B cell (primary cell): Measurements from ENCODE around the gene DUSP16. TPM values are rescaled to one million over a fixed set of nuclear protein-coding genes. Genes with fewer than 3 reads are reported as not detected.

ENCODE experiments used
- ATAC-seq: fragments of 200-7000 bp; cut with Tn5 transposase; one replicate; pipeline ENCODE4 v1.10.0; 2021; ENCODE audit warnings: low read depth, mild to moderate bottlenecking, moderate number of reproducible peaks, moderate library complexity
- CTCF ChIA-PET: fragments of 350-600 bp; sonication (Branson Sonifier 250); formaldehyde crosslinking; loops from one replicate; lab custom pipeline; 2021; ENCODE audit warnings: antibody characterized with exemption, inconsistent platforms; lab: Charles Lee
- POLR2A ChIA-PET: fragments of 350-600 bp; sonication (Branson Sonifier 250); formaldehyde crosslinking; loops from one replicate; lab custom pipeline; 2021; ENCODE audit warnings: antibody characterized with exemption; lab: Charles Lee
- DNase-seq: peaks from one replicate; pipeline ENCODE4 v3.0.0; 2013
- H2AFZ ChIP-seq: 2 replicates; pipeline ENCODE4 v1.6.1; 2012; ENCODE audit warnings: mild to moderate bottlenecking, low read depth, low read length; ENCODE audit not compliant: insufficient read depth, poor library complexity, severe bottlenecking
- H3K27ac ChIP-seq, 2 donors: 1 replicate in 1 of 2; 2 replicates in 1 of 2; pipeline ENCODE4 v1.5.1; 2012 to 2013; ENCODE audit warnings: low read length in 2 of 2, mild to moderate bottlenecking in 2 of 2, moderate library complexity in 1 of 2
- H3K27me3 ChIP-seq, 4 experiments: fragments of 200-600 bp in 1 of 4; sonication (generic) in 1 of 4; replicated peaks in 1 of 4; 1 replicate in 2 of 4; 2 replicates in 2 of 4; pipeline versions ENCODE4 v1.6.1 to v1.7.0; 2013 to 2016; ENCODE audit warnings: low read length in 3 of 4, mild to moderate bottlenecking in 2 of 4, mixed read lengths in 1 of 4, moderate library complexity in 1 of 4; ENCODE audit not compliant: insufficient read depth in 4 of 4, control insufficient read depth in 3 of 4; ENCODE audit errors: control extremely low read depth in 1 of 4
- H3K36me3 ChIP-seq, 2 experiments: replicated peaks in 1 of 2; 1 replicate in 1 of 2; 2 replicates in 1 of 2; pipeline versions ENCODE4 v1.6.1 to v1.7.1; 2013; ENCODE audit warnings: low read length in 1 of 2; ENCODE audit not compliant: insufficient read depth in 2 of 2, control insufficient read depth in 1 of 2; ENCODE audit errors: control extremely low read depth in 1 of 2, extremely low read depth in 1 of 2
- H3K4me1 ChIP-seq, 2 donors: fragments of 200-600 bp in 1 of 2; sonication (generic) in 1 of 2; 1 replicate in 1 of 2; 2 replicates in 1 of 2; pipeline versions ENCODE4 v1.5.1 to v1.6.1; 2013 to 2017; ENCODE audit warnings: low read length in 2 of 2; ENCODE audit not compliant: control insufficient read depth in 2 of 2, insufficient read depth in 2 of 2
- H3K4me2 ChIP-seq: replicated peaks from 2 replicates; pipeline ENCODE3; 2012; ENCODE audit warnings: mild to moderate bottlenecking, low read depth, low read length; ENCODE audit not compliant: poor library complexity, severe bottlenecking
- H3K4me3 ChIP-seq, 5 experiments: fragments of 200-600 bp in 1 of 5; sonication (generic) in 1 of 5; 1 replicate in 3 of 5; 2 replicates in 2 of 5; pipeline versions ENCODE4 v1.5.1 to v1.7.0; 2011 to 2016; ENCODE audit warnings: low read length in 4 of 5, mild to moderate bottlenecking in 4 of 5, low read depth in 2 of 5, control low read depth in 1 of 5, moderate library complexity in 1 of 5; ENCODE audit not compliant: insufficient read depth in 1 of 5; ENCODE audit errors: control extremely low read depth in 1 of 5, extremely low read depth in 1 of 5
- H3K79me2 ChIP-seq: fragments of 200-600 bp; sonication (generic); one replicate; pipeline ENCODE4 v1.6.0; 2016; ENCODE audit warnings: low read length; ENCODE audit not compliant: control insufficient read depth, insufficient read depth
- H3K9ac ChIP-seq: fragments of 200-600 bp; sonication (generic); 2 replicates; pipeline ENCODE4 v1.6.1; 2017; ENCODE audit warnings: mild to moderate bottlenecking, low read length, moderate library complexity
- H3K9me3 ChIP-seq, 3 donors: one replicate each; pipeline versions ENCODE4 v1.6.1 to v1.7.1; 2013; ENCODE audit warnings: low read length in 2 of 3; ENCODE audit not compliant: control insufficient read depth in 2 of 3, insufficient read depth in 1 of 3; ENCODE audit errors: control extremely low read depth in 1 of 3
- H4K20me1 ChIP-seq: 2 replicates; pipeline ENCODE4 v1.6.0; 2012; ENCODE audit warnings: mild to moderate bottlenecking, low read length; ENCODE audit not compliant: insufficient read depth, control insufficient read depth, poor library complexity, severe bottlenecking
- H3K27ac Mint-ChIP-seq: one replicate; pipeline ENCODE4 v1.8.0; 2021; ENCODE audit warnings: mixed read lengths
- H3K27me3 Mint-ChIP-seq: one replicate; pipeline ENCODE4 v1.8.0; 2021; ENCODE audit warnings: mixed read lengths
- H3K4me1 Mint-ChIP-seq: one replicate; pipeline ENCODE4 v1.8.0; 2021; ENCODE audit warnings: mixed read lengths
- H3K4me3 Mint-ChIP-seq: one replicate; pipeline ENCODE4 v1.8.0; 2021; ENCODE audit warnings: mixed read lengths
- H3K9me3 Mint-ChIP-seq: one replicate; pipeline ENCODE4 v1.8.0; 2022; ENCODE audit warnings: mixed read lengths; ENCODE audit not compliant: insufficient read depth
- CTCF ChIP-seq: fragments of 200-600 bp; IDR thresholded peaks from one replicate; pipeline ENCODE4 v1.8.0; 2022; ENCODE audit warnings: antibody characterized with exemption, mild to moderate bottlenecking
- EZH2 ChIP-seq: IDR thresholded peaks from 2 replicates; pipeline ENCODE4 v1.6.1; 2012; ENCODE audit warnings: borderline replicate concordance, low read depth, mild to moderate bottlenecking, moderate library complexity, low read length; ENCODE audit not compliant: insufficient read depth, poor library complexity, severe bottlenecking
- WGBS: methylation state at CpG from one replicate; pipeline ENCODE4 v1.1.5; 2013; ENCODE audit warnings: missing lambda C conversion rate; ENCODE audit not compliant: insufficient coverage; 5-methylcytosine and 5-hydroxymethylcytosine counted together
- intact Hi-C: fragments of 100-400 bp; cut with micrococcal nuclease; formaldehyde crosslinking; loops from one replicate; pipeline ENCODE4 v1.10.0; 2022
- polyA plus RNA-seq: library from polyadenylated mRNA; depleted of rRNA; stranded (reverse); fragments of >200 nt; gene quantifications from 2 replicates; pipeline ENCODE4 v1.2.3, GENCODE V29; 2012
- total RNA-seq, 2 donors: library from RNA; stranded (reverse); fragments of 120-200 nt in 1 of 2; gene quantifications; 1 replicate in 1 of 2; 2 replicates in 1 of 2; pipeline versions ENCODE4 v1.2.3 to v1.2.4, GENCODE V29; 2013 to 2022

The DUSP16 gene
- total and polyA plus RNA-seq, 2 donors (not counting 1 experiment from before 2014, with no cell fraction given) = 0.37 to 5.6 TPM

GRCh38 chr12:12553208-12553785 lies 9.4 kb downstream of the DUSP16 start:
- no peak for TF ChIP-seq EZH2
- no peak for TF ChIP-seq CTCF
- ATAC-seq (no peak), DNase-seq (no peak)
- POLR2A ChIA-PET = interaction anchor here (0.6 kb wide), 1 partner anchor 33 kb away, joined by 3 read pairs; no protein-coding TSS in a partner anchor
- H4K20me1 ChIP-seq = no peaks in the 10 kb centered on the region
- WGBS = 60% methylated on average over 1 of the region's 3 CpGs
- H3K36me3 ChIP-seq = no peaks in the 10 kb centered on the region
- H3K9me3 ChIP-seq = no peaks in the 10 kb centered on the region
- H3K4me3 ChIP-seq = no peak overlapping the region
- H3K27me3 ChIP-seq = peaks cover 0 to 3% (median 0%) of the 10 kb centered on the region in 4 experiments
- CTCF ChIA-PET = interaction anchor here (2.1 kb wide), 1 partner anchor 175 kb away, joined by 6 read pairs; no protein-coding TSS in a partner anchor
- no peak overlapping the region for H3K27ac ChIP-seq
- no peaks in the 10 kb centered on the region for H3K4me1 ChIP-seq
- Mint-ChIP-seq H3K4me1 (no peaks in the 10 kb centered on the region), H3K27ac (no peak overlapping the region), H3K9me3 (no peaks in the 10 kb centered on the region), H3K27me3 (peaks cover 6% of the 10 kb centered on the region), H3K4me3 (no peak overlapping the region)
- no peaks in the 10 kb centered on the region for H3K79me2 ChIP-seq
- H3K4me2 ChIP-seq = no peak overlapping the region
- H3K9ac ChIP-seq = no peak overlapping the region
- intact Hi-C loops = no loop called here
- H2AFZ ChIP-seq = no peak overlapping the region

DNA sequence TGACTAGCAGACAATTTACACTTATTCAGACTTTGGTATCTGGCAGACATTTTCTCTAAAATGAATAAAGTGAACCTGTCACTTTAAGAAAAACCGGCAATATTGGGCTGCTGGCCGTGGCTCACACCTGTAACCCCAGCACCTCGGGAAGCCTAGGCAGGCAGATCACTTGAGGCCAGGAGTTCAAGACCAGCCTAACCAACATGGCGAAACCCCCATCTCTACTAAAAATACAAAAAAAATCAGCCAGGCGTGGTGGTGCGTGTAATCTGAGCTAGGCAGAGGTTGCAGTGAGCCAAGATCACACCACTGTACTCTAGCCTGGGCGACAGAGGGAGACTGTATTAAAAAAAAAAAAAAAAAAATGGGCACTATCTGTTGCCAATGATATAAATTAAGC lies 11.5 kb downstream of the DUSP16 start:
- no peak overlapping the region for H3K27ac ChIP-seq
- Mint-ChIP-seq H3K9me3 (no peaks in the 10 kb centered on the region), H3K4me1 (no peaks in the 10 kb centered on the region), H3K27ac (no peak overlapping the region), H3K4me3 (no peak overlapping the region), H3K27me3 (peaks cover 3% of the 10 kb centered on the region)
- H3K9me3 ChIP-seq = no peaks in the 10 kb centered on the region
- H3K4me2 ChIP-seq = no peak overlapping the region
- H3K36me3 ChIP-seq = no peaks in the 10 kb centered on the region
- H3K27me3 ChIP-seq = peaks cover 0 to 3% (median 0%) of the 10 kb centered on the region in 4 experiments
- H4K20me1 ChIP-seq = no peaks in the 10 kb centered on the region
- no peaks in the 10 kb centered on the region for H3K79me2 ChIP-seq
- H3K4me3 ChIP-seq = no peak overlapping the region
- DNase-seq (no peak), ATAC-seq (no peak)
- no peaks in the 10 kb centered on the region for H3K4me1 ChIP-seq
- no peak overlapping the region for H2AFZ ChIP-seq
- WGBS = 69% methylated on average over 3 of the region's 7 CpGs
- TF ChIP-seq EZH2 (no peak), CTCF (no peak)
- intact Hi-C loops = no loop called here
- CTCF ChIA-PET = interaction anchor here (0.6 kb wide), 2 partner anchors 146 to 174 kb away, joined by 3 to 5 read pairs; no protein-coding TSS in a partner anchor
- POLR2A ChIA-PET = no interaction called here
- no peak overlapping the region for H3K9ac ChIP-seq
